Astrocyte (in vitro differentiated cells and primary cell): ENCODE data around the gene DLST. TPM values are rescaled to one million over a fixed set of nuclear protein-coding genes. Genes with fewer than 3 reads are reported as not detected.

Experiments
- DNase-seq: peaks from one replicate; pipeline ENCODE4 v3.0.0-alpha.2; 2010; ENCODE audit warnings: low read depth
- FAIRE-seq: peaks from 2 replicates; lab custom pipeline; 2011; peaks lifted over from hg19 to GRCh38; lab: Jason Lieb, UNC
- H2AFZ ChIP-seq: 2 replicates; pipeline ENCODE4 v1.6.0; 2012; ENCODE audit warnings: low read depth, low read length, inconsistent platforms
- H3K27ac ChIP-seq: 2 replicates; pipeline ENCODE4 v1.5.1; 2011; ENCODE audit warnings: low read depth, low read length, inconsistent platforms
- H3K27me3 ChIP-seq: 2 replicates; pipeline ENCODE4 v1.6.0; 2011; ENCODE audit warnings: low read length, inconsistent platforms; ENCODE audit not compliant: insufficient read depth
- H3K36me3 ChIP-seq: 2 replicates; pipeline ENCODE4 v1.5.1; 2011; ENCODE audit warnings: low read length, inconsistent platforms; ENCODE audit not compliant: insufficient read depth
- H3K4me1 ChIP-seq: 2 replicates; pipeline ENCODE4 v1.5.1; 2011; ENCODE audit warnings: low read length, inconsistent platforms; ENCODE audit not compliant: insufficient read depth
- H3K4me2 ChIP-seq: 2 replicates; pipeline ENCODE4 v1.6.0; 2012; ENCODE audit warnings: low read length, inconsistent platforms
- H3K4me3 ChIP-seq: 2 replicates; pipeline ENCODE4 v1.5.1; 2011; ENCODE audit warnings: low read depth, mild to moderate bottlenecking, low read length, inconsistent platforms; ENCODE audit not compliant: insufficient read depth
- H3K79me2 ChIP-seq: 2 replicates; pipeline ENCODE4 v1.6.0; 2012; ENCODE audit warnings: mild to moderate bottlenecking, low read length, inconsistent platforms; ENCODE audit not compliant: insufficient read depth
- H3K9ac ChIP-seq: 2 replicates; pipeline ENCODE4 v1.6.0; 2012; ENCODE audit warnings: mild to moderate bottlenecking, low read length, inconsistent platforms
- H3K9me3 ChIP-seq: 2 replicates; pipeline ENCODE4 v1.5.1; 2012; ENCODE audit warnings: low read depth, mild to moderate bottlenecking, low read length, inconsistent platforms; ENCODE audit not compliant: insufficient read depth
- H4K20me1 ChIP-seq: 2 replicates; pipeline ENCODE4 v1.6.0; 2012; ENCODE audit warnings: low read length, inconsistent platforms; ENCODE audit not compliant: insufficient read depth
- H3K27ac Mint-ChIP-seq: one replicate; pipeline ENCODE4 v1.8.0; 2021; ENCODE audit warnings: mild to moderate bottlenecking, mixed read lengths; ENCODE audit not compliant: unreplicated experiment
- H3K27me3 Mint-ChIP-seq: one replicate; pipeline ENCODE4 v1.8.0; 2021; ENCODE audit warnings: low read depth, mixed read lengths; ENCODE audit not compliant: unreplicated experiment
- H3K36me3 Mint-ChIP-seq: one replicate; pipeline ENCODE4 v1.8.0; 2021; ENCODE audit warnings: low read depth, mixed read lengths; ENCODE audit not compliant: unreplicated experiment
- H3K4me1 Mint-ChIP-seq: one replicate; pipeline ENCODE4 v1.8.0; 2021; ENCODE audit warnings: low read depth, mixed read lengths; ENCODE audit not compliant: unreplicated experiment
- H3K4me3 Mint-ChIP-seq: one replicate; pipeline ENCODE4 v1.8.0; 2021; ENCODE audit warnings: mild to moderate bottlenecking, moderate library complexity, mixed read lengths; ENCODE audit not compliant: unreplicated experiment
- H3K9me3 Mint-ChIP-seq: one replicate; pipeline ENCODE4 v1.8.0; 2021; ENCODE audit warnings: mild to moderate bottlenecking, mixed read lengths; ENCODE audit not compliant: unreplicated experiment
- EZH2 ChIP-seq: IDR thresholded peaks from 2 replicates; pipeline ENCODE4 v1.6.1; 2012; ENCODE audit warnings: mild to moderate bottlenecking, low read length, inconsistent platforms; ENCODE audit not compliant: insufficient read depth
- total RNA-seq: library from RNA; stranded (reverse); gene quantifications from 2 replicates; pipeline ENCODE4 v1.2.1, GENCODE V29; 2021
- TF ChIP-seq, protein P1 (sequence below): IDR thresholded peaks from 2 replicates; pipeline ENCODE4 v1.5.1; 2011; ENCODE audit warnings: low read depth, mild to moderate bottlenecking, inconsistent platforms, low read length, moderate library complexity; ENCODE audit not compliant: insufficient read depth

Gene DLST
- total RNA-seq, 1 donor from 2014 or later: 90.6 TPM

DNA sequence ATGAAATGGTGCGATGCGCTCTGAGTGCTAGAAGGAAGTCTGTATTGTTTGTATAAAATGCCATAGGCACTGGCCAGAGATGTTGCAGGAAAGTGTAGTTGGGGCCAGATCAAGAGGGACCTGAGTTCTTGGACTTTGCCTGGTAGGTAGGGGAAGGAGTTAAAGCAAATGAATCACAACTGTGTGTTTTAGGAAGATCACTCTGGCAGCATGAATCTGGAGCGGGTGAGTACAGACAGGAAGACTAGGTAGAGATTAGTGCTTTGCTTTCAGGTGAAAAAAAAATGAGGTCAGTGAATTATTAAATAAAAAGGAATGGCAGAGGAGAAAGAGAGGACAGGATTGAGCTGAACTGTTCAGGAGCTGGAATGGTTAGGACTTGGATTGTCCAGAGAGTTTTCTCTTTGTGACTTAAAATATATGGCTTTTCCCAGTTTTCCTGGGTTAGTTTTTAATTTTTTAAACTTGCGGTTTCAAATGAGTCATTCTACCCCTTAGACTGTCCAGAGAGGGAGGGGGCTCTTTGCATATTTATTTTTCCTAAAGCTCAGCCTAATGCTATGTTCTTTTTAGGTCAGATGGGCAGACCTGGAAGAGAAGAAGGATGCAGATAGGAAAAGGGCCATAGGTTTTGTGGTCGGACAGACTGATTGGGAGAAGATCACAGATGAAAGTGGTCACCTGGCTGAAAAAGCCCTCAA, 46.9 kb upstream of the DLST start:
- no peaks in the 10 kb centered on the region for H3K9me3 Mint-ChIP-seq
- Histone ChIP-seq H3K79me2 (no peaks in the 10 kb centered on the region), H2AFZ (no peak overlapping the region), H3K4me1 (peaks cover 22% of the 10 kb centered on the region), H3K27me3 (no peaks in the 10 kb centered on the region), H3K27ac (peak overlapping the region; percentile 33), H3K4me3 (peak overlapping the region; percentile 0), H3K9ac (peak overlapping the region; percentile 39), H3K36me3 (peaks cover 11% of the 10 kb centered on the region), H4K20me1 (peaks cover 4% of the 10 kb centered on the region), H3K9me3 (no peaks in the 10 kb centered on the region), H3K4me2 (peak overlapping the region; percentile 54)
- DNase-seq (peak; percentile 48), FAIRE-seq (peak; percentile 13)
- H3K27ac Mint-ChIP-seq: no peak overlapping the region
- no peaks in the 10 kb centered on the region for H3K27me3 Mint-ChIP-seq
- peaks cover 29% of the 10 kb centered on the region for H3K4me1 Mint-ChIP-seq
- no peak for TF ChIP-seq EZH2
- TF ChIP-seq, protein P1, sequence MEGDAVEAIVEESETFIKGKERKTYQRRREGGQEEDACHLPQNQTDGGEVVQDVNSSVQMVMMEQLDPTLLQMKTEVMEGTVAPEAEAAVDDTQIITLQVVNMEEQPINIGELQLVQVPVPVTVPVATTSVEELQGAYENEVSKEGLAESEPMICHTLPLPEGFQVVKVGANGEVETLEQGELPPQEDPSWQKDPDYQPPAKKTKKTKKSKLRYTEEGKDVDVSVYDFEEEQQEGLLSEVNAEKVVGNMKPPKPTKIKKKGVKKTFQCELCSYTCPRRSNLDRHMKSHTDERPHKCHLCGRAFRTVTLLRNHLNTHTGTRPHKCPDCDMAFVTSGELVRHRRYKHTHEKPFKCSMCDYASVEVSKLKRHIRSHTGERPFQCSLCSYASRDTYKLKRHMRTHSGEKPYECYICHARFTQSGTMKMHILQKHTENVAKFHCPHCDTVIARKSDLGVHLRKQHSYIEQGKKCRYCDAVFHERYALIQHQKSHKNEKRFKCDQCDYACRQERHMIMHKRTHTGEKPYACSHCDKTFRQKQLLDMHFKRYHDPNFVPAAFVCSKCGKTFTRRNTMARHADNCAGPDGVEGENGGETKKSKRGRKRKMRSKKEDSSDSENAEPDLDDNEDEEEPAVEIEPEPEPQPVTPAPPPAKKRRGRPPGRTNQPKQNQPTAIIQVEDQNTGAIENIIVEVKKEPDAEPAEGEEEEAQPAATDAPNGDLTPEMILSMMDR: no peak
- peaks cover 9% of the 10 kb centered on the region for H3K36me3 Mint-ChIP-seq
- H3K4me3 Mint-ChIP-seq: no peak overlapping the region

DNA sequence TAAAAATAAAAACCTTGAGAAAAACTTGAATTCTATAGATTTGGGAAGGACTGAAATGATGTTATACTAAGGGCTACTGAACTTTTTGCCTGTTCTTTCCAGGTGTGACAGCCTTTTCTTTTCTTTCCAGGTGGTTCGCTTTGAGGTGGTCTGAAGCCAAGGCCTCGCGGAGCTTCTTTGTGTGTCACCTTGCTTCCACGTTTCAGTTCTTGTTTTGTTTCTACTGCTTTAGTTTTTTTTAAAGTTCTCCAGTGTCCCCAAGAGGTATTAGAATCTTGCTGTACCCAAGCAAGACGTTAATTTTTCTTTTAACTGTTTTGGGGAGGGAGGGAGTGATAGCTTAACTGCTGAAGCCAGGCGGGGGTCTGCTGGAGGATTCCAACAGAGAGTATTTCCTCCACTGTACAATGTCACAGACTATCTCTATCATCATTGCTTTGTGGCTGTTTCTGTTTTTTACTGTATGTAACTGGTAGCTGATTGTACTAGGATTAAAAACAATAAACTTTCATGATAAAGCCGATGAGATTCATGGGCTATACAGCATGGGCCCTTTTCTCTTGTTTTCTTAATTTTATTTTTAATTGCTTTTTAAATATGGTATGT, 46.0 kb upstream of the DLST start:
- H3K27me3 ChIP-seq: no peaks in the 10 kb centered on the region
- no peak overlapping the region for H3K4me3 ChIP-seq
- H3K36me3 Mint-ChIP-seq: peaks cover 6% of the 10 kb centered on the region
- H3K27me3 Mint-ChIP-seq: no peaks in the 10 kb centered on the region
- TF ChIP-seq EZH2: no peak
- TF ChIP-seq, protein P1: no peak
- peaks cover 4% of the 10 kb centered on the region for H4K20me1 ChIP-seq
- H3K27ac ChIP-seq: no peak overlapping the region
- H3K4me1 ChIP-seq: peaks cover 22% of the 10 kb centered on the region
- no peaks in the 10 kb centered on the region for H3K79me2 ChIP-seq
- no peak overlapping the region for H3K27ac Mint-ChIP-seq
- FAIRE-seq (no peak), DNase-seq (no peak)
- H3K9me3 Mint-ChIP-seq: no peaks in the 10 kb centered on the region
- no peak overlapping the region for H3K4me2 ChIP-seq
- peaks cover 29% of the 10 kb centered on the region for H3K4me1 Mint-ChIP-seq
- no peak overlapping the region for H3K4me3 Mint-ChIP-seq
- H3K36me3 ChIP-seq: peaks cover 8% of the 10 kb centered on the region
- no peak overlapping the region for H3K9ac ChIP-seq
- no peaks in the 10 kb centered on the region for H3K9me3 ChIP-seq
- H2AFZ ChIP-seq: no peak overlapping the region
